Neuron (in vitro differentiated cells): Measurements from ENCODE around the gene SDC4.

Experiments used
- H2AFZ ChIP-seq: one replicate; pipeline ENCODE4 v1.6.1; 2013; ENCODE audit warnings: low read depth, mild to moderate bottlenecking, inconsistent platforms, low read length, moderate library complexity
- H3K27me3 ChIP-seq: one replicate; pipeline ENCODE4 v1.6.1; 2013; ENCODE audit warnings: low read length; ENCODE audit not compliant: insufficient read depth
- H3K36me3 ChIP-seq: one replicate; pipeline ENCODE4 v1.6.1; 2013; ENCODE audit warnings: low read length; ENCODE audit not compliant: insufficient read depth
- H3K4me1 ChIP-seq: one replicate; pipeline ENCODE4 v1.6.1; 2013; ENCODE audit warnings: low read length; ENCODE audit not compliant: insufficient read depth
- H3K4me3 ChIP-seq: 2 replicates; pipeline ENCODE4 v1.5.1; 2013; ENCODE audit warnings: mild to moderate bottlenecking, low read length, moderate library complexity
- H3K9me3 ChIP-seq: one replicate; pipeline ENCODE4 v1.6.1; 2013; ENCODE audit warnings: low read length

The SDC4 gene

GRCh38 chr20:45303586-45304463, 44.4 kb downstream of the SDC4 start:
- Histone ChIP-seq H3K4me1 (no peaks in the 10 kb centered on the region), H3K4me3 (no peak overlapping the region), H2AFZ (no peak overlapping the region), H3K36me3 (no peaks in the 10 kb centered on the region), H3K9me3 (no peaks in the 10 kb centered on the region), H3K27me3 (peaks cover 13% of the 10 kb centered on the region)

GRCh38 chr20:45301824-45302271, 46.4 kb downstream of the SDC4 start:
- Histone ChIP-seq H3K9me3 (no peaks in the 10 kb centered on the region), H3K27me3 (no peaks in the 10 kb centered on the region), H3K36me3 (no peaks in the 10 kb centered on the region), H3K4me3 (no peak overlapping the region), H3K4me1 (no peaks in the 10 kb centered on the region), H2AFZ (no peak overlapping the region)

GRCh38 chr20:45300961-45301360, 47.3 kb downstream of the SDC4 start:
- Histone ChIP-seq H3K4me3 (no peak overlapping the region), H3K27me3 (no peaks in the 10 kb centered on the region), H3K4me1 (no peaks in the 10 kb centered on the region), H3K36me3 (no peaks in the 10 kb centered on the region), H2AFZ (no peak overlapping the region), H3K9me3 (no peaks in the 10 kb centered on the region)

- Histone ChIP-seq H3K36me3 (no peaks in the 10 kb centered on the region), H3K4me1 (no peaks in the 10 kb centered on the region), H3K4me3 (no peak overlapping the region), H3K9me3 (peaks cover 2% of the 10 kb centered on the region), H2AFZ (no peak overlapping the region), H3K27me3 (no peaks in the 10 kb centered on the region)
Observed at GRCh38 chr20:45299786-45300185, 48.4 kb downstream of the SDC4 start.

- H3K4me1 ChIP-seq = peaks cover under 1% of the 10 kb centered on the region
- H3K9me3 ChIP-seq = peaks cover 4% of the 10 kb centered on the region
- no peak overlapping the region for H3K4me3 ChIP-seq
- H3K36me3 ChIP-seq = no peaks in the 10 kb centered on the region
- H2AFZ ChIP-seq = no peak overlapping the region
- no peaks in the 10 kb centered on the region for H3K27me3 ChIP-seq
Observed at GRCh38 chr20:45297786-45298497, 50.3 kb downstream of the SDC4 start.

- Histone ChIP-seq H2AFZ (no peak overlapping the region), H3K4me3 (no peak overlapping the region), H3K27me3 (no peaks in the 10 kb centered on the region), H3K4me1 (peaks cover 7% of the 10 kb centered on the region), H3K36me3 (no peaks in the 10 kb centered on the region), H3K9me3 (peaks cover 4% of the 10 kb centered on the region)
Observed at GRCh38 chr20:45294659-45295058, 53.6 kb downstream of the SDC4 start.

GRCh38 chr20:45294003-45294368, 54.2 kb downstream of the SDC4 start:
- Histone ChIP-seq H3K4me3 (peak overlapping the region; percentile 48), H3K4me1 (peaks cover 7% of the 10 kb centered on the region), H3K36me3 (no peaks in the 10 kb centered on the region), H3K27me3 (no peaks in the 10 kb centered on the region), H3K9me3 (peaks cover 4% of the 10 kb centered on the region), H2AFZ (no peak overlapping the region)

- peaks cover 4% of the 10 kb centered on the region for H3K9me3 ChIP-seq
- peaks cover 7% of the 10 kb centered on the region for H3K4me1 ChIP-seq
- no peaks in the 10 kb centered on the region for H3K27me3 ChIP-seq
- H2AFZ ChIP-seq = peak overlapping the region; percentile 93
- no peaks in the 10 kb centered on the region for H3K36me3 ChIP-seq
- peak overlapping the region; percentile 48 for H3K4me3 ChIP-seq
Observed at GRCh38 chr20:45293041-45294002, 54.9 kb downstream of the SDC4 start.

GRCh38 chr20:45292343-45292742, 55.9 kb downstream of the SDC4 start:
- Histone ChIP-seq H3K4me3 (no peak overlapping the region), H3K9me3 (peaks cover 4% of the 10 kb centered on the region), H3K36me3 (no peaks in the 10 kb centered on the region), H3K4me1 (peaks cover 7% of the 10 kb centered on the region), H3K27me3 (no peaks in the 10 kb centered on the region), H2AFZ (no peak overlapping the region)

- H3K27me3 ChIP-seq = no peaks in the 10 kb centered on the region
- peaks cover 4% of the 10 kb centered on the region for H3K9me3 ChIP-seq
- no peaks in the 10 kb centered on the region for H3K36me3 ChIP-seq
- no peak overlapping the region for H2AFZ ChIP-seq
- no peak overlapping the region for H3K4me3 ChIP-seq
- H3K4me1 ChIP-seq = peaks cover 7% of the 10 kb centered on the region
Observed at GRCh38 chr20:45291526-45291925, 56.7 kb downstream of the SDC4 start.

- Histone ChIP-seq H2AFZ (no peak overlapping the region), H3K27me3 (no peaks in the 10 kb centered on the region), H3K9me3 (peaks cover 4% of the 10 kb centered on the region), H3K4me1 (peaks cover 7% of the 10 kb centered on the region), H3K4me3 (no peak overlapping the region), H3K36me3 (no peaks in the 10 kb centered on the region)
Observed at GRCh38 chr20:45290677-45291355, 57.4 kb downstream of the SDC4 start.

GRCh38 chr20:45289942-45290676, 58.1 kb downstream of the SDC4 start:
- Histone ChIP-seq H3K4me3 (no peak overlapping the region), H2AFZ (no peak overlapping the region), H3K27me3 (no peaks in the 10 kb centered on the region), H3K9me3 (peaks cover 4% of the 10 kb centered on the region), H3K36me3 (no peaks in the 10 kb centered on the region), H3K4me1 (peaks cover 7% of the 10 kb centered on the region)
